ENCODE results near the gene CHD6.

GRCh38 chr20:41408156-41408794, 209.9 kb downstream of the CHD6 start:
- TF ChIP-seq, protein P1, sequence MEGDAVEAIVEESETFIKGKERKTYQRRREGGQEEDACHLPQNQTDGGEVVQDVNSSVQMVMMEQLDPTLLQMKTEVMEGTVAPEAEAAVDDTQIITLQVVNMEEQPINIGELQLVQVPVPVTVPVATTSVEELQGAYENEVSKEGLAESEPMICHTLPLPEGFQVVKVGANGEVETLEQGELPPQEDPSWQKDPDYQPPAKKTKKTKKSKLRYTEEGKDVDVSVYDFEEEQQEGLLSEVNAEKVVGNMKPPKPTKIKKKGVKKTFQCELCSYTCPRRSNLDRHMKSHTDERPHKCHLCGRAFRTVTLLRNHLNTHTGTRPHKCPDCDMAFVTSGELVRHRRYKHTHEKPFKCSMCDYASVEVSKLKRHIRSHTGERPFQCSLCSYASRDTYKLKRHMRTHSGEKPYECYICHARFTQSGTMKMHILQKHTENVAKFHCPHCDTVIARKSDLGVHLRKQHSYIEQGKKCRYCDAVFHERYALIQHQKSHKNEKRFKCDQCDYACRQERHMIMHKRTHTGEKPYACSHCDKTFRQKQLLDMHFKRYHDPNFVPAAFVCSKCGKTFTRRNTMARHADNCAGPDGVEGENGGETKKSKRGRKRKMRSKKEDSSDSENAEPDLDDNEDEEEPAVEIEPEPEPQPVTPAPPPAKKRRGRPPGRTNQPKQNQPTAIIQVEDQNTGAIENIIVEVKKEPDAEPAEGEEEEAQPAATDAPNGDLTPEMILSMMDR (IDR thresholded peaks at IDR 0.05): no peak
- TF ChIP-seq POLR2A (IDR thresholded peaks at IDR 0.05; ENCODE audit: low read depth): no peak

All from esophagus muscularis mucosa (tissue), 3 donors.